ENCODE measurements around the gene FAM24A.
A peak's percentile ranks its signal among the peaks of the same experiment; 100 is the strongest.

The FAM24A gene

GRCh38 chr10:122931088-122931906 lies 20.9 kb downstream of the FAM24A start:
- DNase-seq (ENCODE audit: low read depth): no peak

GRCh38 chr10:122939133-122939855 lies 28.9 kb downstream of the FAM24A start:
- DNase-seq (ENCODE audit: low read depth): no peak

GRCh38 chr10:122939856-122940543 lies 29.6 kb downstream of the FAM24A start:
- peak; percentile 20 for DNase-seq (ENCODE audit: low read depth)

- no peak for DNase-seq (ENCODE audit: low read depth)
These were observed 38.9 kb downstream of the FAM24A start for GRCh38 chr10:122949296-122949695.

- peak; percentile 99 for DNase-seq (ENCODE audit: low read depth)
These were observed 43.7 kb downstream of the FAM24A start, which contains the start of gene C10orf88 for GRCh38 chr10:122953902-122954730. Gene C10orf88, minus strand, starts transcription at chr10:122954227. Its CDS starts 49 bp downstream, at chr10:122954178.

- no peak for DNase-seq (ENCODE audit: low read depth)
These were observed 44.3 kb downstream of the FAM24A start for GRCh38 chr10:122954731-122955050.

GRCh38 chr10:122955892-122956291 lies 45.5 kb downstream of the FAM24A start:
- no peak for DNase-seq (ENCODE audit: low read depth)

GRCh38 chr10:122957474-122957873 lies 47.1 kb downstream of the FAM24A start:
- DNase-seq (ENCODE audit: low read depth): no peak

GRCh38 chr10:122962405-122962804 lies 52.0 kb downstream of the FAM24A start:
- DNase-seq (ENCODE audit: low read depth): no peak
